Measurements from ENCODE around the gene POU3F2. TPM values are rescaled to one million over a fixed set of nuclear protein-coding genes. Genes with fewer than 3 reads are reported as not detected.
A peak's percentile ranks its signal among the peaks of the same experiment; 100 is the strongest.

The POU3F2 gene
- total RNA-seq, 1 donor from 2014 or later: 0.05 TPM

DNA sequence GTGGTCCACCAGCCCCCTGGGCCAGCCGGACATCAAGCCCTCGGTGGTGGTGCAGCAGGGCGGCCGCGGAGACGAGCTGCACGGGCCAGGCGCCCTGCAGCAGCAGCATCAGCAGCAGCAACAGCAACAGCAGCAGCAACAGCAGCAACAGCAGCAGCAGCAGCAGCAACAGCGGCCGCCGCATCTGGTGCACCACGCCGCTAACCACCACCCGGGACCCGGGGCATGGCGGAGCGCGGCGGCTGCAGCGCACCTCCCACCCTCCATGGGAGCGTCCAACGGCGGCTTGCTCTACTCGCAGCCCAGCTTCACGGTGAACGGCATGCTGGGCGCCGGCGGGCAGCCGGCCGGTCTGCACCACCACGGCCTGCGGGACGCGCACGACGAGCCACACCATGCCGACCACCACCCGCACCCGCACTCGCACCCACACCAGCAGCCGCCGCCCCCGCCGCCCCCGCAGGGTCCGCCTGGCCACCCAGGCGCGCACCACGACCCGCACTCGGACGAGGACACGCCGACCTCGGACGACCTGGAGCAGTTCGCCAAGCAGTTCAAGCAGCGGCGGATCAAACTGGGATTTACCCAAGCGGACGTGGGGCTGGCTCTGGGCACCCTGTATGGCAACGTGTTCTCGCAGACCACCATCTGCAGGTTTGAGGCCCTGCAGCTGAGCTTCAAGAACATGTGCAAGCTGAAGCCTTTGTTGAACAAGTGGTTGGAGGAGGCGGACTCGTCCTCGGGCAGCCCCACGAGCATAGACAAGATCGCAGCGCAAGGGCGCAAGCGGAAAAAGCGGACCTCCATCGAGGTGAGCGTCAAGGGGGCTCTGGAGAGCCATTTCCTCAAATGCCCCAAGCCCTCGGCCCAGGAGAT is 1.0 kb downstream of the POU3F2 start:
- no peaks in the 10 kb centered on the region for H3K36me3 Mint-ChIP-seq (ENCODE audit: low read depth)
- peaks cover 38% of the 10 kb centered on the region for H3K4me1 Mint-ChIP-seq (ENCODE audit: low read depth)
- no peaks in the 10 kb centered on the region for H3K9me3 Mint-ChIP-seq (ENCODE audit: low read depth)
- H3K4me3 Mint-ChIP-seq (ENCODE audit: unreplicated experiment): peak overlapping the region; percentile 47
- H3K27me3 Mint-ChIP-seq (ENCODE audit: low read depth): peaks cover 74% of the 10 kb centered on the region
- peak; percentile 90 for DNase-seq (ENCODE audit: low spot score)
- TF ChIP-seq, protein P1, sequence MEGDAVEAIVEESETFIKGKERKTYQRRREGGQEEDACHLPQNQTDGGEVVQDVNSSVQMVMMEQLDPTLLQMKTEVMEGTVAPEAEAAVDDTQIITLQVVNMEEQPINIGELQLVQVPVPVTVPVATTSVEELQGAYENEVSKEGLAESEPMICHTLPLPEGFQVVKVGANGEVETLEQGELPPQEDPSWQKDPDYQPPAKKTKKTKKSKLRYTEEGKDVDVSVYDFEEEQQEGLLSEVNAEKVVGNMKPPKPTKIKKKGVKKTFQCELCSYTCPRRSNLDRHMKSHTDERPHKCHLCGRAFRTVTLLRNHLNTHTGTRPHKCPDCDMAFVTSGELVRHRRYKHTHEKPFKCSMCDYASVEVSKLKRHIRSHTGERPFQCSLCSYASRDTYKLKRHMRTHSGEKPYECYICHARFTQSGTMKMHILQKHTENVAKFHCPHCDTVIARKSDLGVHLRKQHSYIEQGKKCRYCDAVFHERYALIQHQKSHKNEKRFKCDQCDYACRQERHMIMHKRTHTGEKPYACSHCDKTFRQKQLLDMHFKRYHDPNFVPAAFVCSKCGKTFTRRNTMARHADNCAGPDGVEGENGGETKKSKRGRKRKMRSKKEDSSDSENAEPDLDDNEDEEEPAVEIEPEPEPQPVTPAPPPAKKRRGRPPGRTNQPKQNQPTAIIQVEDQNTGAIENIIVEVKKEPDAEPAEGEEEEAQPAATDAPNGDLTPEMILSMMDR (IDR thresholded peaks at IDR 0.05): no peak
- no peak overlapping the region for H3K27ac Mint-ChIP-seq (ENCODE audit: unreplicated experiment)

DNA sequence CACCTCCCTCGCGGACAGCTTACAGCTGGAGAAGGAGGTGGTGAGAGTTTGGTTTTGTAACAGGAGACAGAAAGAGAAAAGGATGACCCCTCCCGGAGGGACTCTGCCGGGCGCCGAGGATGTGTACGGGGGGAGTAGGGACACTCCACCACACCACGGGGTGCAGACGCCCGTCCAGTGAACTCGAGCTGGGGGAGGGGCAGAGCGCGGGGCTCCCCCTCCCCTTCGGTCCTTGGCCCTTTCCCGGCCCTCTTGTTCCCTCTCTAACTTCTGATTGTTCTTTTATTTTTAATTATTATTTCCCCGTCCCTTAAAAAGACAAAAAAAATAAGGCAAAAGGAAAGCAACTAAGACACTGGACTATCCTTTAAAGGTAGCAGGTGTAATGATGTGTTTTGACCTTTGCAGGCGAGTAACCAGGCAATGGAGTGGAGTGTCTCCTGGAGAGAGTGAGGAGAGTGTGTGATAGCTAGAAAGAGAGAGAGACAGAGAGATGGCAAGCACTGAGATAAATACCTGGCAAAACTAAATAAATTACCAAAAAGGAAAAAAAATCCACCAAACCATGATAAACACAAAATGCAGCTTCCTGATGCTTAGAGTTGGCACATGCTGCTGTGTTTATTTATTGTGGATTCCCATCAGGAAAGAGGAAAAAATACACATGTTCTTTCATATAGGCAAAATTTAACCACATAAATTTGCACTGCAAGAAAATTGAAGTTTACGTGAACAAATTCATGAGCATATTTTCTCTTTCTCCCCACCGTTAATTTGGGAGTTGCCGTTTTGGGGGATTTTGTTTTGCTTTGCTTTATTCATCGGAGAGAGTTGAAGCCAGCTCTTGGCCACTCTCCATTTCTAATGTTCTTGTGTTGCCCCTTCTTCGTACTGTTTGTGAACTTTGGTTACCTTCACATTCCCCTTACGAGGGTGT is 1.9 kb downstream of the POU3F2 start:
- TF ChIP-seq, protein P1 (IDR thresholded peaks at IDR 0.05): no peak
- DNase-seq (ENCODE audit: low spot score): no peak
- H3K9me3 Mint-ChIP-seq (ENCODE audit: low read depth): no peaks in the 10 kb centered on the region
- no peaks in the 10 kb centered on the region for H3K36me3 Mint-ChIP-seq (ENCODE audit: low read depth)
- no peak overlapping the region for H3K27ac Mint-ChIP-seq (ENCODE audit: unreplicated experiment)
- peak overlapping the region; percentile 47 for H3K4me3 Mint-ChIP-seq (ENCODE audit: unreplicated experiment)
- H3K27me3 Mint-ChIP-seq (ENCODE audit: low read depth): peaks cover 71% of the 10 kb centered on the region
- peaks cover 34% of the 10 kb centered on the region for H3K4me1 Mint-ChIP-seq (ENCODE audit: low read depth)

DNA sequence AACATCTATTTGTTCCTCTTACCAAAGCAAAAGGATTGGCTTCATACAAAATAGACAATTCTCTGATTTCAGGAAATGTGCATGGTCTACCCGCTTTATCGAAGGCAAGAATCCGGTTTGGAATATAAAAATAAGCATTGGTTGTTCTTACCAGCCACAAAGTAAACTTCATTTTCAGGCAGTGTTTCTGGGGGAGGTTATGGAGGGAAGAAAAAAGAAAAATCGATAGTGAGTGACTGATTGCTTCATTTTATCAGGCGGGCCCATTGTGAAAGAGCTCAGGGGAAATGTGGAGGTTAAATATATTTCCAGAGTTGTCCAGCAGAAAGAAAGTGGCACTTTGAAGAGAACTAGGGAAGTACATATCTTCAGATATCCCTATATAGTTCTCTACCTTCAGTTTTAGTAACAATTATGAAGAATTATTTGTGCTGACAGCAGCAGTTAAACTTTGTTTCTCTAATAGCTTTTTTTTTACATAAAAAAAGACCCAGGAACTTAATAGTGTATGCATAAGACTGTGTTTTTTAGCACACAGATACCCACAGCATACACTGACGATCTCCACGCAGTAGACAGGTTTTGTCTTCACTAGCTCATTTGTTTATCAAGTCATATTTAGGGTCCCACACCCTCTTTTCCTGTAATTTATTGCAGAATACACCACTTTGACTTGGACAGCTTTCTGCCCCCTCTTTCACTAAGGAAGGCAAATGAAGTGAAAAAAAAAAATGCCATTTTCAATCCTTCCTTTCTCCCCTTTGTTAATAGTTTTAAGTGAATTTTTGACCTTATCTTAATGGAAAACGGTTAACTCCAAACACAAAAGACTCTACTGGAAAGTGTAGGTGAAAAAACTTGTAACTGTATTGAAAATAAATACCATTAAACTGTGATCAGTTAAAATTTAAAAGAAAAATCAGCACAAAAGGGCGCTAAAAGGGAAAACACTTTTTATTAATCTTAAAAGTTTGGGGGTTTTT is 2.9 kb downstream of the POU3F2 start:
- Mint-ChIP-seq H3K4me3 (ENCODE audit: unreplicated experiment) (no peak overlapping the region), H3K27ac (ENCODE audit: unreplicated experiment) (no peak overlapping the region), H3K36me3 (ENCODE audit: low read depth) (no peaks in the 10 kb centered on the region), H3K9me3 (ENCODE audit: low read depth) (no peaks in the 10 kb centered on the region), H3K4me1 (ENCODE audit: low read depth) (peaks cover 27% of the 10 kb centered on the region), H3K27me3 (ENCODE audit: low read depth) (peaks cover 71% of the 10 kb centered on the region)
- TF ChIP-seq, protein P1 (IDR thresholded peaks at IDR 0.05): no peak
- no peak for DNase-seq (ENCODE audit: low spot score)

DNA sequence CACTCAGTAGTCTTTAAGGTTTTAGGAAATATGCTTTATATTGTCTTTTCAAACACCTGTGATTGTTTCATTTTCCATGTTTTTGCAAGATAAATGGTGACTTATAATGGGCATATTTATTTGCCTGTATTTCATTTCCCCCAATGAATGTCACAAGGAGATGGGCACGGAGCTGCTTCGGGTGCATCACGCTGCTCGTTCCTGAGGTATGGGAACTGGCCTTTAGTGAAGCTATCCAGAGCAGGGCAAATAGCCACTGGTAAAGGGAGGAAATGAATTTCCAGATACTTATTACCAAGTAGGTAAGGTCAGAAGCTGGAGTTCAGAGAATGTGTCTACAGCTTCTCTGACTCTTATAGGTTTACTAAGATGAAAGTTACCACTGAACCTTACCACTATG is 3.7 kb downstream of the POU3F2 start:
- Mint-ChIP-seq H3K27me3 (ENCODE audit: low read depth) (peaks cover 72% of the 10 kb centered on the region), H3K36me3 (ENCODE audit: low read depth) (no peaks in the 10 kb centered on the region), H3K9me3 (ENCODE audit: low read depth) (no peaks in the 10 kb centered on the region), H3K4me3 (ENCODE audit: unreplicated experiment) (no peak overlapping the region), H3K4me1 (ENCODE audit: low read depth) (peaks cover 20% of the 10 kb centered on the region), H3K27ac (ENCODE audit: unreplicated experiment) (no peak overlapping the region)
- DNase-seq (ENCODE audit: low spot score): no peak
- TF ChIP-seq, protein P1 (IDR thresholded peaks at IDR 0.05): no peak
